ENCODE measurements around the gene MPHOSPH8. TPM values are rescaled to one million over a fixed set of nuclear protein-coding genes. Genes with fewer than 3 reads are reported as not detected.
"Not testable (repeated sequence)": the region's sequence is repeated elsewhere in the genome, so short reads cannot be mapped to it uniquely, and the experiment has no call there.

The MPHOSPH8 gene
- polyA plus RNA-seq, 3 donors, result 60.4 to 85.3 (median 68.7) TPM

- no peak for DNase-seq (ENCODE audit: extremely low read depth in 1 of 11, low read depth in 9 of 11, low spot score in 4 of 11)
Measured at GRCh38 chr13:19668778-19669177, 35.3 kb downstream of the MPHOSPH8 start.

- no peak for DNase-seq (ENCODE audit: extremely low read depth in 1 of 11, low read depth in 9 of 11, low spot score in 4 of 11)
Measured at GRCh38 chr13:19670147-19670546, 36.7 kb downstream of the MPHOSPH8 start.

GRCh38 chr13:19672990-19673389 lies 39.5 kb downstream of the MPHOSPH8 start:
- no peak for DNase-seq (ENCODE audit: extremely low read depth in 1 of 11, low read depth in 9 of 11, low spot score in 4 of 11)

GRCh38 chr13:19673473-19674430 lies 40.3 kb downstream of the MPHOSPH8 start:
- DNase-seq (ENCODE audit: extremely low read depth in 1 of 11, low read depth in 9 of 11, low spot score in 4 of 11), result no peak

- DNase-seq (ENCODE audit: extremely low read depth in 1 of 11, low read depth in 9 of 11, low spot score in 4 of 11), result no peak
Measured at GRCh38 chr13:19674898-19675297, 41.4 kb downstream of the MPHOSPH8 start.

- no peak for DNase-seq (ENCODE audit: extremely low read depth in 1 of 11, low read depth in 9 of 11, low spot score in 4 of 11)
Measured at GRCh38 chr13:19676168-19676567, 42.7 kb downstream of the MPHOSPH8 start.

GRCh38 chr13:19680751-19681150 lies 47.3 kb downstream of the MPHOSPH8 start:
- DNase-seq (ENCODE audit: extremely low read depth in 1 of 11, low read depth in 9 of 11, low spot score in 4 of 11), result no peak

GRCh38 chr13:19681517-19681916 lies 48.1 kb downstream of the MPHOSPH8 start:
- no peak for DNase-seq (ENCODE audit: extremely low read depth in 1 of 11, low read depth in 9 of 11, low spot score in 4 of 11)

GRCh38 chr13:19685034-19685433 lies 51.6 kb downstream of the MPHOSPH8 start:
- peak in 6 of 11 donors; percentile 4 to 35 (median 6) for DNase-seq (ENCODE audit: extremely low read depth in 1 of 11, low read depth in 9 of 11, low spot score in 4 of 11)

GRCh38 chr13:19685437-19685836 lies 52.0 kb downstream of the MPHOSPH8 start:
- DNase-seq (ENCODE audit: extremely low read depth in 1 of 11, low read depth in 9 of 11, low spot score in 4 of 11), result no peak

- not testable (repeated sequence) for DNase-seq (ENCODE audit: extremely low read depth in 1 of 11, low read depth in 9 of 11, low spot score in 4 of 11)
Measured at GRCh38 chr13:19691447-19691846, 58.0 kb downstream of the MPHOSPH8 start.

- no peak for DNase-seq (ENCODE audit: extremely low read depth in 1 of 11, low read depth in 9 of 11, low spot score in 4 of 11)
Measured at GRCh38 chr13:19695428-19695827, 62.0 kb downstream of the MPHOSPH8 start.

GRCh38 chr13:19695829-19696228 lies 62.4 kb downstream of the MPHOSPH8 start:
- DNase-seq (ENCODE audit: extremely low read depth in 1 of 11, low read depth in 9 of 11, low spot score in 4 of 11), result no peak

GRCh38 chr13:19700963-19701362 lies 67.5 kb downstream of the MPHOSPH8 start:
- DNase-seq (ENCODE audit: extremely low read depth in 1 of 11, low read depth in 9 of 11, low spot score in 4 of 11), result not testable (repeated sequence)

GRCh38 chr13:19701619-19702018 lies 68.2 kb downstream of the MPHOSPH8 start:
- not testable (repeated sequence) for DNase-seq (ENCODE audit: extremely low read depth in 1 of 11, low read depth in 9 of 11, low spot score in 4 of 11)

GRCh38 chr13:19704256-19704655 lies 70.8 kb downstream of the MPHOSPH8 start:
- DNase-seq (ENCODE audit: extremely low read depth in 1 of 11, low read depth in 9 of 11, low spot score in 4 of 11), result not testable (repeated sequence)

GRCh38 chr13:19709039-19709438 lies 75.6 kb downstream of the MPHOSPH8 start:
- DNase-seq (ENCODE audit: extremely low read depth in 1 of 11, low read depth in 9 of 11, low spot score in 4 of 11), result not testable (repeated sequence)

GRCh38 chr13:19709782-19710181 lies 76.3 kb downstream of the MPHOSPH8 start:
- DNase-seq (ENCODE audit: extremely low read depth in 1 of 11, low read depth in 9 of 11, low spot score in 4 of 11), result not testable (repeated sequence)

- no peak for DNase-seq (ENCODE audit: extremely low read depth in 1 of 11, low read depth in 9 of 11, low spot score in 4 of 11)
Measured at GRCh38 chr13:19713186-19713965, 79.9 kb downstream of the MPHOSPH8 start.

- no peak for DNase-seq (ENCODE audit: extremely low read depth in 1 of 11, low read depth in 9 of 11, low spot score in 4 of 11)
Measured at GRCh38 chr13:19720039-19720438, 86.6 kb downstream of the MPHOSPH8 start.
